A673 (cell line): ENCODE results near the gene GID4.

ENCODE experiments used
- CTCF ChIP-seq: fragments of 300-800, 200-600 bp; sonication (generic); conservative IDR thresholded peaks from 2 replicates; pipeline ENCODE4 v1.5.1; 2017; ENCODE audit warnings: low read depth, mild to moderate bottlenecking, antibody characterized with exemption, low read length, moderate library complexity, mixed read lengths
- EZH2 ChIP-seq: fragments of 200-600 bp; sonication (generic); IDR thresholded peaks from 2 replicates; pipeline ENCODE4 v1.6.1; 2017; ENCODE audit warnings: borderline replicate concordance, low read depth, mild to moderate bottlenecking, mixed read lengths, antibody characterized with exemption, low read length; ENCODE audit not compliant: poor library complexity, severe bottlenecking

- no peak for TF ChIP-seq CTCF
- TF ChIP-seq EZH2: no peak
These were observed 62.6 kb downstream of the GID4 start for GRCh38 chr17:18101828-18102227.
